ENCODE measurements around the gene PPM1L.

Gene PPM1L

GRCh38 chr3:161081633-161082032 lies 325.6 kb downstream of the PPM1L start:
- Histone ChIP-seq H3K27me3 (ENCODE audit: low read depth, low read length) (no peaks in the 10 kb centered on the region), H3K36me3 (ENCODE audit: control insufficient read depth in 1 of 2, insufficient read depth in 2 of 2, low read length in 2 of 2) (peaks cover 11 to 14% of the 10 kb centered on the region in 2 donors), H3K4me3 (ENCODE audit: low read depth in 1 of 2, low read length in 2 of 2) (no peak overlapping the region), H3K9me3 (ENCODE audit: control insufficient read depth in 1 of 2, low read length in 2 of 2) (no peaks in the 10 kb centered on the region), H3K4me1 (ENCODE audit: control insufficient read depth in 1 of 2, insufficient read depth in 2 of 2, low read length in 2 of 2) (peaks cover 0 to 9% of the 10 kb centered on the region in 2 donors), H3K27ac (ENCODE audit: low read length) (no peak overlapping the region)

DNA sequence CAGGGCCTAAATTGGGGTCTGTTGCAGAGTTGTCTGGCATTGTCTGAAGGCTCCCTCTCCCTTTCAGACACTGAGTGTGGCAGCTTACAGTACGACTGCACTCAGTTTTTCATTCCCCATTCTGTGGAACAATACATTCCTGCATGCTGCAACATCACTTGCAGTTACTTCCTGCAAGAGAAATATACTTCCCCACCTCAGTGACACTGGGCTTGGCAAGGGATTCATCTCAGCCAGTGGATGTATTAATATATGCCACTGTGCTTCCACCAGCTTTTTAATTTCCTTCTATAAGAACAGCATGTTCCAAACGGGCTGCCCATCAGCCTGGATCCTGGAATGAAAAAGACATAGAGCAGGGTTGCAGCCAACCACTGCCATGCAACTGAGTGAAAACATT lies 326.0 kb downstream of the PPM1L start:
- Histone ChIP-seq H3K27me3 (ENCODE audit: low read depth, low read length) (no peaks in the 10 kb centered on the region), H3K36me3 (ENCODE audit: control insufficient read depth in 1 of 2, insufficient read depth in 2 of 2, low read length in 2 of 2) (peaks cover 11 to 14% of the 10 kb centered on the region in 2 donors), H3K27ac (ENCODE audit: low read length) (no peak overlapping the region), H3K9me3 (ENCODE audit: control insufficient read depth in 1 of 2, low read length in 2 of 2) (no peaks in the 10 kb centered on the region), H3K4me1 (ENCODE audit: control insufficient read depth in 1 of 2, insufficient read depth in 2 of 2, low read length in 2 of 2) (peaks cover 0 to 9% of the 10 kb centered on the region in 2 donors), H3K4me3 (ENCODE audit: low read depth in 1 of 2, low read length in 2 of 2) (no peak overlapping the region)

DNA sequence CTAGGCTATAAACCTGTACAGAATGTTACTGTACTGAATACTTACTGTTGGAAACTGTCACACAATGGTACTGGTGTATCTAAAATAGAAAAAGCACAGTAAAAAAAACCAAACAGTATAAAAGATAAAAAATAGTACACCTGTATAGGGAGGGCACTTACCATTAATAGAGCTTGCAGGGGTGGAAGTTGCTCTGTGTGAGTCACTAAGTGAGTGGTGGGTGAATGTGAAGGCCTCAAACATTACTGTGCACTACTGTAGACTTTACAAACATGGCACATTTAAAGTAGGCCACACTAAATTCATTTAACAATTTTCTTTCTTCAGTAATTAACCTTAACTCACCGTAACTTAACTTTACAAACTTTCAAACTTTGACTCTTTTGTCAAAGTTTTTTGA lies 327.1 kb downstream of the PPM1L start:
- H3K4me1 ChIP-seq (ENCODE audit: control insufficient read depth in 1 of 2, insufficient read depth in 2 of 2, low read length in 2 of 2), result peaks cover 0 to 9% of the 10 kb centered on the region in 2 donors

DNA sequence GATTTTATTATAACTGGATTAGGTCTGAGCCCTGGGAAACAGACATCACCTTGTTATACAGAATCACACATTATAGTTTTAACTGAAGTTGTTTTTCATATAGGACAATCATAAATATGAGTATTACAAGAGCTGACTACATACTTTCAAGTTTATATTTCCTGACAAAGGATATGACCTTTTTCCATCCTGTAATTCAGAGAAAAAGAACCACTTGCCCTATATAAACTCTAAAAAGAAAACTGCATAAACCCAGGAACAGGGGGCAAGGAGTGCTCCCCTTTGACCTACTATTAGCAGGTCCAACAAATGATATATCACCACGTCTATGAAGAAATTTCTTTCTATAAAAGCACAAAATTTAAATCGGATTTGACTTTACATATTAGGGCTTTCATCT lies 328.2 kb downstream of the PPM1L start:
- Histone ChIP-seq H3K27ac (ENCODE audit: low read length) (no peak overlapping the region), H3K9me3 (ENCODE audit: control insufficient read depth in 1 of 2, low read length in 2 of 2) (no peaks in the 10 kb centered on the region), H3K36me3 (ENCODE audit: control insufficient read depth in 1 of 2, insufficient read depth in 2 of 2, low read length in 2 of 2) (peaks cover 11 to 14% of the 10 kb centered on the region in 2 donors), H3K4me1 (ENCODE audit: control insufficient read depth in 1 of 2, insufficient read depth in 2 of 2, low read length in 2 of 2) (peaks cover 0 to 9% of the 10 kb centered on the region in 2 donors), H3K4me3 (ENCODE audit: low read depth in 1 of 2, low read length in 2 of 2) (no peak overlapping the region), H3K27me3 (ENCODE audit: low read depth, low read length) (no peaks in the 10 kb centered on the region)

More for the DNA sequence above, 327.1 kb downstream of the PPM1L start:
- H3K27ac ChIP-seq (ENCODE audit: low read length), result no peak overlapping the region
- peaks cover 11 to 14% of the 10 kb centered on the region in 2 donors for H3K36me3 ChIP-seq (ENCODE audit: control insufficient read depth in 1 of 2, insufficient read depth in 2 of 2, low read length in 2 of 2)
- H3K27me3 ChIP-seq (ENCODE audit: low read depth, low read length), result no peaks in the 10 kb centered on the region
- H3K4me3 ChIP-seq (ENCODE audit: low read depth in 1 of 2, low read length in 2 of 2), result no peak overlapping the region
- H3K9me3 ChIP-seq (ENCODE audit: control insufficient read depth in 1 of 2, low read length in 2 of 2), result no peaks in the 10 kb centered on the region

DNA sequence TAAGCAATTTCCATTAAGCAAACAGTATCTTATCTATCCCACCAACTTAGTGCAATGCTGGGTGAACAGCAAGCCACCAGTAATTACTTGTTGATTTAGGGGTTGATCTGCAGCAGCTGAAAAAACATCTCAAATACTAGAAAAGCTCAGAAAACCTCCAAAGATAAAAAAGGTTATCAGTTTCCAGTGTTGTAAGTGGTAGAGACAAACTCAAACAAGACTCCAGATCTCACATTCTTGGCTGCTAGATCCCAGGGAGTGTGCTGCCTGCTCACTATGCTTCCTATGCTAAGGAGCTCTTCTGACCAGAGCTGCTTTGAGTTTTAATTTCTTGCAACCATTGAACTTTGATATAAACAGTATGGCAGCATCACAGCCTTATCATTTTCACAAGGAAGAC lies 337.9 kb downstream of the PPM1L start:
- H3K36me3 ChIP-seq (ENCODE audit: control insufficient read depth in 1 of 2, insufficient read depth in 2 of 2, low read length in 2 of 2), result no peaks in the 10 kb centered on the region
- H3K9me3 ChIP-seq (ENCODE audit: control insufficient read depth in 1 of 2, low read length in 2 of 2), result no peaks in the 10 kb centered on the region
- H3K27me3 ChIP-seq (ENCODE audit: low read depth, low read length), result no peaks in the 10 kb centered on the region
- no peaks in the 10 kb centered on the region for H3K4me1 ChIP-seq (ENCODE audit: control insufficient read depth in 1 of 2, insufficient read depth in 2 of 2, low read length in 2 of 2)
- no peak overlapping the region for H3K27ac ChIP-seq (ENCODE audit: low read length)
- no peak overlapping the region for H3K4me3 ChIP-seq (ENCODE audit: low read depth in 1 of 2, low read length in 2 of 2)

- no peaks in the 10 kb centered on the region for H3K4me1 ChIP-seq (ENCODE audit: control insufficient read depth in 1 of 2, insufficient read depth in 2 of 2, low read length in 2 of 2)
- H3K9me3 ChIP-seq (ENCODE audit: control insufficient read depth in 1 of 2, low read length in 2 of 2), result no peaks in the 10 kb centered on the region
- no peak overlapping the region for H3K27ac ChIP-seq (ENCODE audit: low read length)
- H3K4me3 ChIP-seq (ENCODE audit: low read depth in 1 of 2, low read length in 2 of 2), result no peak overlapping the region
- no peaks in the 10 kb centered on the region for H3K27me3 ChIP-seq (ENCODE audit: low read depth, low read length)
- H3K36me3 ChIP-seq (ENCODE audit: control insufficient read depth in 1 of 2, insufficient read depth in 2 of 2, low read length in 2 of 2), result peaks cover 11 to 16% of the 10 kb centered on the region in 2 donors
These were observed 340.8 kb downstream of the PPM1L start for GRCh38 chr3:161096771-161097367.

- Histone ChIP-seq H3K27ac (ENCODE audit: low read length) (no peak overlapping the region), H3K4me1 (ENCODE audit: control insufficient read depth in 1 of 2, insufficient read depth in 2 of 2, low read length in 2 of 2) (no peaks in the 10 kb centered on the region), H3K36me3 (ENCODE audit: control insufficient read depth in 1 of 2, insufficient read depth in 2 of 2, low read length in 2 of 2) (peaks cover 11 to 20% of the 10 kb centered on the region in 2 donors), H3K9me3 (ENCODE audit: control insufficient read depth in 1 of 2, low read length in 2 of 2) (no peaks in the 10 kb centered on the region), H3K27me3 (ENCODE audit: low read depth, low read length) (no peaks in the 10 kb centered on the region), H3K4me3 (ENCODE audit: low read depth in 1 of 2, low read length in 2 of 2) (no peak overlapping the region)
These were observed 345.0 kb downstream of the PPM1L start for GRCh38 chr3:161100994-161101393.

DNA sequence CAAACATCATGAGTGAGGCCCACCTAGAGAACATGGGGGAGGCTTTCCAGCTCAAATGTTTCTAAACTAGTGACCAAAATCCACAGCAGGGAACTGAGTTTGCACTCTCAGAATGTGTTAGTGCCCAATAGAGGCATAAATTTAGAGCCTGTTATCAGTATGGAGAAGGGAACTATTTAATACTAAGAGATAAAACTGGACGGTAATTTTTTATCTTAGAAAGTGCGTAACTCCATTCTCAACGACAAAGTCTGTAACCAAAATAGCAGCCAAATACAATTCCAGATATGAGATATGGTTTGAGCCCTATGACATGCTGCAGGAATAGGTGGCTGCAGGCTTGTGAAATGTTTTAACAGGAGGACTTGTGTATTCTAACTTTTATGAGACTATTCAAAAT lies 345.6 kb downstream of the PPM1L start:
- H3K36me3 ChIP-seq (ENCODE audit: control insufficient read depth in 1 of 2, insufficient read depth in 2 of 2, low read length in 2 of 2), result peaks cover 11 to 20% of the 10 kb centered on the region in 2 donors
- H3K4me1 ChIP-seq (ENCODE audit: control insufficient read depth in 1 of 2, insufficient read depth in 2 of 2, low read length in 2 of 2), result no peaks in the 10 kb centered on the region

DNA sequence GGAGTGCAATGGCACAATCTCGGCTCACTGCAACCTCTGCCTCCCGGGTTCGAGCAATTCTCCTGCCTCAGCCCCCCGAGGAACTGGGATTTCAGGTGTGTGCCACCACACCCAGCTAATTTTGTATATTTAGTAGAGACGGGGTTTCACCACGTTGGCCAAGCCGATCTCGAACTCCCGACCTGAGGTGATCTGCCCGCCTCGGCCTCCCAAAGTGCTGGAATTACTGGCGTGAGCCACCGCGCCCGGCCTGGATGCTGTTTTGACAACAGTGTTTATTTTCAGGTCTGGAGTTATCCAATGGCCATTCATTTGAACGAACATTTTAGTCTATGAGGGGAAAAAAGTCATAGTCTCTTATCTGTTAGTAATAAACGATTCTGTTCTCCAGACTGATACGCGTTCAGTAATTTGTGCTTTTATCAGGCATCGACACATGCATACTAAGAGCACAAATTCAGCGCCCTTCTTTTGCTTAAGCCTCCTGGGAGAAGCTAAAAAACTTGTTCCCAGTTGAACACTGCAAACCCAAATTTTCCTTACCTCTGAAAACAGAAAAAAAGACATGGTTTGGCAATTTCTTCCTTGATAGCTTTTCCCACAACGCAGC lies 347.9 kb downstream of the PPM1L start:
- Histone ChIP-seq H3K4me1 (ENCODE audit: control insufficient read depth in 1 of 2, insufficient read depth in 2 of 2, low read length in 2 of 2) (no peaks in the 10 kb centered on the region), H3K27ac (ENCODE audit: low read length) (peak overlapping the region; percentile 41)

More for the DNA sequence above, 345.6 kb downstream of the PPM1L start:
- no peak overlapping the region for H3K4me3 ChIP-seq (ENCODE audit: low read depth in 1 of 2, low read length in 2 of 2)
- H3K9me3 ChIP-seq (ENCODE audit: control insufficient read depth in 1 of 2, low read length in 2 of 2), result no peaks in the 10 kb centered on the region
- no peaks in the 10 kb centered on the region for H3K27me3 ChIP-seq (ENCODE audit: low read depth, low read length)
- no peak overlapping the region for H3K27ac ChIP-seq (ENCODE audit: low read length)

GRCh38 chr3:161104561-161105551 lies 348.8 kb downstream of the PPM1L start, which contains the start of gene B3GALNT1:
B3GALNT1 (minus strand) TSS chr3:161105349; CDS start chr3:161086754, 18,595 bp downstream.
- Histone ChIP-seq H3K27me3 (ENCODE audit: low read depth, low read length) (no peaks in the 10 kb centered on the region), H3K36me3 (ENCODE audit: control insufficient read depth in 1 of 2, insufficient read depth in 2 of 2, low read length in 2 of 2) (peaks cover 11 to 15% of the 10 kb centered on the region in 2 donors), H3K27ac (ENCODE audit: low read length) (peak within 1 kb of the TSS; percentile 41), H3K9me3 (ENCODE audit: control insufficient read depth in 1 of 2, low read length in 2 of 2) (no peaks in the 10 kb centered on the region), H3K4me1 (ENCODE audit: control insufficient read depth in 1 of 2, insufficient read depth in 2 of 2, low read length in 2 of 2) (no peaks in the 10 kb centered on the region), H3K4me3 (ENCODE audit: low read depth in 1 of 2, low read length in 2 of 2) (peak within 1 kb of the TSS; percentile 75 to 83)

More for the DNA sequence above, 347.9 kb downstream of the PPM1L start:
- Histone ChIP-seq H3K36me3 (ENCODE audit: control insufficient read depth in 1 of 2, insufficient read depth in 2 of 2, low read length in 2 of 2) (peaks cover 11 to 20% of the 10 kb centered on the region in 2 donors), H3K4me3 (ENCODE audit: low read depth in 1 of 2, low read length in 2 of 2) (peak overlapping the region; percentile 75 to 83), H3K27me3 (ENCODE audit: low read depth, low read length) (no peaks in the 10 kb centered on the region), H3K9me3 (ENCODE audit: control insufficient read depth in 1 of 2, low read length in 2 of 2) (no peaks in the 10 kb centered on the region)

DNA sequence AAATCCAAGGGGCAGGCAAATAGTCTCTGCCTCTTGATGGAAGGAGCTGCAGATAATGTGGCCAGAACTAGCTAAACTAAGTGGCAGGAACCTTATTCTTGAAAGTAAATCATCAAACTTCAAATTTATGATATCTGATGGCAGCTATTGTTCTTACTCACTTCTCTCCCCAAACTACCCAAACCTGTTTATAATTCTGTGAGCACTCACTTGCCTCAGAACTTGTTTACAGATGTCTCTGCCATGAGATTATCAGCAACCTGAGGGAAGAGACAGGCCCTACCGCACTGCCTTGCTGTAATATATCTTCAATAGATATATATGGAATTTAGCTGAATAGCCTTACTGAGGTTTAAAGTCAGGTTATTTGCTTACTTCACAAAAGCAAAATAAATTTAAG lies 351.3 kb downstream of the PPM1L start:
- no peak overlapping the region for H3K27ac ChIP-seq (ENCODE audit: low read length)
- H3K4me1 ChIP-seq (ENCODE audit: control insufficient read depth in 1 of 2, insufficient read depth in 2 of 2, low read length in 2 of 2), result no peaks in the 10 kb centered on the region
- H3K27me3 ChIP-seq (ENCODE audit: low read depth, low read length), result no peaks in the 10 kb centered on the region
- no peaks in the 10 kb centered on the region for H3K9me3 ChIP-seq (ENCODE audit: control insufficient read depth in 1 of 2, low read length in 2 of 2)
- H3K36me3 ChIP-seq (ENCODE audit: control insufficient read depth in 1 of 2, insufficient read depth in 2 of 2, low read length in 2 of 2), result no peaks in the 10 kb centered on the region
- H3K4me3 ChIP-seq (ENCODE audit: low read depth in 1 of 2, low read length in 2 of 2), result no peak overlapping the region

Data from muscle layer of duodenum (tissue), 2 donors.